NCI-H2171 treated with DMSO at 0.1 percent for 48 hours (cell line): Measurements from ENCODE around the gene DENND1A.
"Not testable (repeated sequence)": the region's sequence is repeated elsewhere in the genome, so short reads cannot be mapped to it uniquely, and the experiment has no call there.

Experiments
- DNase-seq: peaks from one replicate; lab custom pipeline; 2025; lab: John Stamatoyannopoulos, UW

DENND1A gene

DNA sequence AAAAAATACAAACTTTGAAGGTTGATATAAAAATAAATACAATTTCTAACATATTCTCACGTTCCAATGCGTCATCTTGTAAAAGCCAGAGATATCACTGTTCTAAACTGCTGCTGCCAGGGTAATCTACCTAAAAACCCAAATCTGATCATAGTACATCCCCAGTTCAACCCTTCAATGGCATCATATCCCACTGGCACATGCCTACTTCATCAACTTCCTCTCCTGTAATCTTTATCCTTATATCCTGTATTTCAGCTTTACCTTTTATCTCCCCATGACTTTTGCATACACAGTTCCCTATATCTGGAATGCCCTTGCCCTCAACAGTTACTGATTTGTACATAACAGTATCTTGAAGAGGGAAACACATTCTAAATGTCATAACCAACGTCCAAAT lies 7.5 kb downstream of the DENND1A start:
- no peak for DNase-seq

DNA sequence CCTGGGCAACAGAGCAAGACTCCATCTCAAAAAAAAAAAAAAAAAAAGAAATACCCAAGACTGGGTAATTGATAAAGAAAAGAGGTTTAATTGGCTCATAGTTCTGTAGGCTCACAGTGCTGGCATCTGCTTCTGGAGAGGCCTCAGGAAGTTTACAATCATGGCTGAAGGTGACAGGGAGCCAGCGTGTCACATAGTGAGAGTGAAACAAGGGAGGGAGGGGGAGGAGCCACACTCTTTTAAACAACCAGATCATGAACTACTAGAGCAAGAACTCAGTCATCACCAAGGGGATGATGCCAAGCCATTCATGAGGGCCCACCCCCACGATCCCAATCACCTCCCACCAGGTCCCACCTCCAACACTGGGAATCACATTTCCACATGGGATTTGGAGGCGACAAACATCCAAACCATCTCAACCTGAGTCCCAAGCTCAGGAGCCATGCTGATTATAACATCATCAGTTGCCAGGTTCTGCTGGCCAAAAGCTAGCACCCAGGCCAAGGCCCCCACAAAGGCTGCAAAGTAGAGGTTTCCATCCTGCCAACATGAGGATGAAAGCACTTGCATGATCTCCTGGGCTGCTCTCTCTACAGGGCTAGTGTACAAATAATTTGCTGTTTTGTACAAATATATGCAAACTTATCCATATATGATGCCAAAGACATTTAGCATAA lies 15.3 kb downstream of the DENND1A start:
- DNase-seq: no peak

DNA sequence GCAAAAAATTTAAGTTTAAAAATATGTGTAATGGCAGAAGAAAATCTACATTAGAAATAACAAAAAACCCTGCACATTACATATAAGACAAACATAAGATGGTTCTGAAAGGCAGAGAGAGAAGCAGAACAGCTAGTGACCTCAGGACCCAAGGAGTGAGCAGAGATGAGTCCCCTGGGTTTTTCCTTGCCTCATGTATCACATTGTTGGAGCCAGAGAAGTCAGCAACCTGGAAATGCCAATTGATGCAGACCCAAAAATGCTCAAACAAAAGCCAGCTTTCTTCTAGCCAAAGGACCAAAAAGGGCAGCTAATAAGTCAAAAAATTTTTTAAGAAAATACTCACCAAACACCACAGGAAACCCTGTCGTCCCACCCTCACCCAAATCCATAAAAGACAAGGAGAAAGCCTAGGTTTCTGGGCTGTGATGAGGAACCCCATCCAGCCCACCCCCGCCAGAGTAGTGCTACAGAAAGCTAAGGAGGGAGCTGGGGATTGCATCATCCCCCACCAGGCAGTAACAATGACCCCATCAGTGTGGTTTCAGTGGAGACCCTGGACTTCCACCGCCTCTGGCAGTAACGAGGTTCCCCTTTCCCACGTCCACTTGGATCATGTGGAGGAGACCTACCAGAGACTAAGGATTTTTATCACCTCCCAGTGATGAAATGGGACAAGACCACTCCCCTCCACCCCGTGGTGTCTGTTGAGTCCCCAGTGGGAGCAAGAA lies 17.6 kb downstream of the DENND1A start:
- no peak for DNase-seq

DNA sequence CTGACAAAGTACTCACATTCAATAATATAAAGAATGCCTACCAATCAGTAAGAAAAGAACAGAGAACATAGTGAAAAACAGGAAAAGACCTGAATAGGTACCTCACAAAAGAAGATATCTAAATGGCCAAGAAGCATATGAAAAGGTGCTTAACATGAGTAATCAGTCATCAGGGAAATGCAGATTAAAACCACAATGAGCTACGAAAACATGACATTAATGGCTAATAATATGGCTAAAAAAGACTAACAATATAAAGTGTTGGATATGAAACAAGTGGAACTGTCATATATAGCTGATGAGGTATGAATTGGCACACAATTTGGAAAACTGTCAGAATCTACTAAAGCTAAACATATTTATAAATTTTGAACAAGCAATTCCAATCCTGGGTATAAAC lies 18.9 kb downstream of the DENND1A start:
- DNase-seq: no peak

DNA sequence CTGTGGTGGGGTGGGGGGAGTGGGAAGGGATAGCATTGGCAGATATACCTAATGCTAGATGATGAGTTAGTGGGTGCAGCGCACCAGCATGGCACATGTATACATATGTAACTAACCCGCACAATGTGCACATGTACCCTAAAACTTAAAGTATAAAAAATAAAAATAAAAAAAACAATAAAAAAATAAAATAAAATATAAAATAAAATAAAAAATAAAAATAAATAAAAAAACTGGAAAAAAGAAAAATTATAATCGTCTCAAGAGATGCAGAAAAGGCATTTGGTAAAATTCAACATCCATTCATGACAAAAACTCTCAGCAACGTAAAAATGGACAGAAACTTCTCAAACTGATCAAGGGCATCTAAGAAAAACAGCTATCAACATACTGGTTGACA lies 20.7 kb downstream of the DENND1A start:
- not testable (repeated sequence) for DNase-seq

DNA sequence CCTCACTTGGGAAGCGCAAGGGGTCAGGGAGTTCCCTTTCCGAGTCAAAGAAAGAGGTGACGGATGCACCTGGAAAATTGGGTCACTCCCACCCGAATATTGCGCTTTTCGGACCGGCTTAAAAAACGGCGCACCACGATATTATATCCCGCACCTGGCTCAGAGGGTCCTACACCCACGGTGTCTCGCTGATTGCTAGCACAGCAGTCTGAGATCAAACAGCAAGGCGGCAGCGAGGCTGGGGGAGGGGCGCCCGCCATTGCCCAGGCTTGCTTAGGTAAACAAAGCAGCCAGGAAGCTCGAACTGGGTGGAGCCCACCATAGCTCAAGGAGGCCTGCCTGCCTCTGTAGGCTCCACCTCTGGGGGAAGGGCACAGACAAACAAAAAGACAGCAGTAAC lies 26.4 kb downstream of the DENND1A start:
- not testable (repeated sequence) for DNase-seq

DNA sequence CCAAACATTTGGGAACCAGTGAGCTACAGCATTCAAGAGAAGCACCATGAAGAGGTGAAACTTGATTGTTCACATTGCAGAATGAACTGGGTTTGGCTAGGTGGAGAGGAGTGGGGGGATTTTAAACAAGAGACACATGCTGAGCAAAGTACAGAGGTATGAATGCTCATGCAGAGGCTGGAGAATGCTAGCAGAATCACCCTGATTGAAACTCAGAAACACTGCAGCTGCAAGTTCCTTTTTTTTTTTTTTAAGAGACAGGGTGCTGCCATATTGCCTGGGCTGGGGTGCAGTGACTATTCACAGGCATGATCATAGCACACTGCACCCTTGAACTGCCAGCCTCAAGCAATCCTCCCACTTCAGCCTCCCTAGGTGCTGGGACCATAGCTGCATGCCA lies 35.1 kb downstream of the DENND1A start:
- DNase-seq: no peak

DNA sequence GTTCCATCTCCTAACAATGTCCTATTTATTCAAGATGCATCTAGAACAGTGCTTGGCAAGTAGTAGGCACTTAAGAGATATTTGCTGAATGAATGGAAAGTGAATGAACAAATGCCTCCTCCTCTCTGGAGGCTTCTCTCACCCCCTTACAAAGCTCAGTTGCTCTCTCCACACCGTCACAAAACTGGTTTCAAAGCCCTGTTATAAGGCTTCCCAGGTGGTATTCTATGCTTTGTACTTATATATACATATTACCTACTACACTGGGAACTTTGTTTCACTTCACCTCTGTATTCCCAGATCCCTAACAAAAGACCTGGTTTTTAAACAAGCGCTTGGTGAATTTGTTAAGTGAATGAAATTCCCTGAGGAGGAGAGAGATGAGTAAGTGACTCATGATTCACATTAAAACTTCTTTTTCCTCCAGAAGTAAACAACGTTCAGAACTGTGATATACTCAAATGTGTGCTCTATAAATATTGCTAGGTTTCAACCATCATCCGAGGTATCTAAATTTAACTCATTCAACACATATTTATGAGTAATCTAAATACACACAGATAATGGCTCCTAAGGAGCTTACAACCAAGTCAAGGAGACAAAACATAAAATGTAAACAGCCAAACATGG lies 36.0 kb downstream of the DENND1A start:
- no peak for DNase-seq

DNA sequence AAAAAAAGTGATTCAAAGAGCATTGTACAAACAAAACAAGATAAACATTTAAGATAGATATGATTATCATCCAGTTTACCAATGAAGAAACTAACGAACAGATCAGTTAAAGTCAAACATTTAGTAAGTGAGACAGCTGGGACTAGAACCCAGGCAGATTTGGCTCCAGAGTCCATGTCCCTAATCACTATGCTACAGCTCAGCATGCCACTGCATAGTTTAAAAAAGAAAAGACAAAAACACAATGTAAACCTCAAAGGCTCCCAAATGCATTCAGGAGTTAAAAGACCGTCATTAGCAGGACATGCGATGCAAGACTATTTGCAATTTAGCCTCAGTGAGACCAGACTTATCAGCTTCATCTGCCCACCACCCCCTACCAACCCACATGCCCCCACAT lies 36.8 kb downstream of the DENND1A start:
- DNase-seq: no peak

DNA sequence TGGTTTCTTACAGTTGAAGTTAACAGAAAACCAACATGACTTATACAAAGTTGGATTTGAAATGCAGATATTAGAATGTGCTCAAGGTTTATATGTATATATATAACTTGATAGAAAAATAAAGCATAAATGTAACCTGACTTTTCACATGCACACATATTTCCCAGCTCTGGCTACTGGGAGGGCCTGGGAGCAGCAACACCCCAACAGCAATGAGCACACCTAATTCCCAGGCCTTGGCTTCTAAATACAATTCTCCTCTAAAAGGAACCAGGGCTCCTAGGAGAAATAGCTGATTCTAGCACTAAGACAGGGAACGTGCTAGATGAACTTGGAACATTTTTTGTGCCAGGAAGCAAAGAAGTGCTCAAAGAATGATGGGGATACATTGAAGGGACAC lies 42.1 kb downstream of the DENND1A start:
- no peak for DNase-seq

DNA sequence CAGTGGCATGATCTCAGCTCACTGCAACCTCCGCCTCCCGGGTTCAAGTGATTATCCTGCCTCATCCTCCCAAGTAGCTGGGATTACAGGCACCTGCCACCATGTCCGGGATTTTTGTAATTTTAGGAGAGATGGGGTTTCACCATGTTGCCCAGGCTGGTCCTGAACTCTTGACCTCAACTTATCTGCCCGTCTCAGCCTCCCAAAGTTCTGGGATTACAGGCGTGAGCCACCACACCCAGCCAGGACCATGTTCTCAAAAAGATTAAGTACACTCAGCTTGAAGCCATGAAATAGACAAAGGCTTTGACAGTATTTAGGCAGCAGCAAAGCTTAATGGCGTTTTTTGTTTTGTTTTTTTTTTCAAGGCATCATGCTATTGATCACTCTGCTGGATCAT lies 44.1 kb downstream of the DENND1A start:
- not testable (repeated sequence) for DNase-seq

DNA sequence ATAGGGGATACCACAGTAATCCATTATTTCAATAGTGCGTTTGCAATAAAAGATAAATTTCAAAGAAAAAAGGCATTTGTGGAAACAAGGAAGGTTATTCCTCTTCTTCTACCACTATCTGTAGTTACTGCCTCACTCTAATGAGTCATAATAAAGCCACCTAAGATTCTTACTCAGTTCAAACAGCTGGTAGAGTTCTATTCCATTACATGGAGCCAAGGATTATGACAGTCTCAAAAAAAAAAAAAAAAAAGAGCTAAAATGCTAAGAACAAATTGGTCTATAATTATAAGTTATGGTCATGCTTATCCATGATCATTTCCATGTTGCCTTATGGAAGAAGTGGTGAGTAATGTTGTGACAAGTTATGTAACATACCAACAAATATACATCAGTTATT lies 46.3 kb downstream of the DENND1A start:
- DNase-seq: no peak

DNA sequence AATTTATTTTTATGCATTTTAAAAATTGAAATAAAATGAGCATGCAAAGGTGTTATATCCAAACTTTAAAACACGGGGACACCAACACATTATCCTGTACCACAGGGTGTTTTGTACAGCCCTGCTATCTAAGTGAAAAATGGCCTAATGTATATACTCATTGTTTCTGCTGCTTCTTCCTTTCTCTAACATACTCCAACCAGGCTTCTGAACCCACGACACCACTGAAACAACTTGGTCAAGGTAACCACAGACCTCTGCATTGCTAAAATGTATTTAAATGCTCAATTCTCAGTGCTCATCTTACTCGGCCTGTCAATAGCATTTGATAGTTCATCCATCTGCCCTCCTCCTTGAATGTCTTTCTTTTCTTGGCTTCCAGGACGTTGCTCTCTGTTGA lies 48.3 kb downstream of the DENND1A start:
- DNase-seq: no peak

DNA sequence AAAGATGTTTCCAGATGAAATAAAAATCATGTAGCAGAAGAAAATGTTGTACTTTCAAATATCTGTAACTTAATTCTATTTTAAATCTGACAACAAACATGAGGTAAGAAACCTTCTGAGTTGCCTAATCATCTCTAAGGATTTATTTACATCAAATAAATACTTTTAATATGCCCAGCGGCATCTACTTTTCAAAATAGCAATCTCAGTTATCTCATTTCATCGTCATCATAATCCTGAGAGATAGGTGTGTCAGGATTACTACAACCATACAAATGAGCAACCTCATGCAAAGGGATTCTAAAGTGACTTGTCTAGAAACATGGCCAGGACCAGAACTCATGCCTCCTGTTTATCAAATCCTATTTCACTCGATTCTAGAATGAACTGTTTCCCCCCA lies 49.5 kb downstream of the DENND1A start:
- no peak for DNase-seq

DNA sequence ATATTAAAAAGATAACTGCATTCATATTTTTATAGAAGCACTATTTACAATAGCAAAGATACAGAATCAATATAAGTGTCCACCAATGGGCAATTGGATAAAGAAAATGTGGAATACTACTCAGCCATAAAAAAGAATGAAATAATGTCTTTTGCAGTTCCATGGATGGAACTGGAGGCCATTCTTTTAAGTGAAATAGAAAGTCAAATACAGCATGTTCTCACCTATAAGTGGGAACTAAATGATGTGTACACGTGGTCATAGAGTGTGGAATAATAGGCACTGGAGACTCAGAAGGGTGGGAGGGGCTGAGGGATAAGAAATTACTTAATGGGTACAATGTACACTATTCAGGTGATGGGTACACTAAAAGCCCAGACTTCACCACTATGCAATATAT lies 53.2 kb downstream of the DENND1A start:
- no peak for DNase-seq

DNA sequence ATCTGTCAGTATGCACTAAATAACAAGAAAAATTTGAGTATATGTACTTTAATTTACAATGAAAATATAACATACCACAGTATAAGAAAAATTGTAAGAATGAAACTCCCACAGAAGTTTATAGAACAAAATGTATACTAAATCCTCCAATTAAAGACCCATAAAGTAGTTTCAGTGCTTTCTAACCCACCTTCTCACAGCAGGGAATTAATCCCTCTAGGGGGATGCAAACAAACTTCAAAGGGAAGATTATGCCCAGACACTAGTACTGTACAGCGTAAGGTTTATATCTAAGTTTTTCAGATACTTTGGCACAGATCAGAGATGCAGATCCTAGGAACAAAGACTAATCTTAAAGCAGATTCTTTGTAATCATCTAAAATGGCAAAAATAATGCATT lies 57.2 kb downstream of the DENND1A start:
- no peak for DNase-seq

DNA sequence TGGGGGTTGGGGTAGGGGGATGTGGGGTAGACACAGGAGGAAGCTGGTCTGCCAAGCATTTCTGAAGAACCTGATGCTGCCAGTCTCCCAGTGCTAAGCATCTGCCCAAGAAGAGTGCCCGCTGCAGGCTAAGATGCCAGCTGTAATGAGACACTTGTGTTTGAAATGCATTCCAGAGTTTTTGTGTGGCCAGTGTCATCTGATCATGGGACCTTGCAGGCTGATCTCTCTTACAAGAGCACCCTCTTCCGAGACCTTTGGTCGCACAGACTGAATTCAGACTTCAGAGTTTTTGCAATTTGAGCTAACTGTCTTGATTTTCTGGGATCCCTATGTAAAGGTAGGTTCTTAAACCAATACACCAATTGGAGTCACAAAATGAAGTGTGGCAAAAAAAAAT lies 58.1 kb downstream of the DENND1A start:
- DNase-seq: no peak

DNA sequence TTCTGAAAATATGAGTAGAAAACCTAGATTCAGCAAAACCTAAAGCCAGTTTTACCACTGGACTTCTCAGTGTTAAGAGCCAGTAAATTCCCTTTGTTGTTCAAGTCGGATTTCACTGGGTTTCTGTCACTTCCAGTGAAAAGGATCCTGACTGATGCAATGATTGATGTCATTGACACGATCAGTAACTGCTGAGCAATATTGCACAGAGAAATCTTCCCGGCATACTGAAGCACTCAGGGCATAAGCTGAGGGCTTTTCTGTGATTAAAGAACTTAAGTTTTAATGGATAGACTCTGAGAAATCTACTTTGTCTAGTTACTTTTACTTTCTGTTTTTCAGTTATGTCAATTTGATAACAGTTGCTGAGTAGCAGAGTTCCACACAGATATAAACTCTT lies 61.9 kb downstream of the DENND1A start:
- DNase-seq: no peak

DNA sequence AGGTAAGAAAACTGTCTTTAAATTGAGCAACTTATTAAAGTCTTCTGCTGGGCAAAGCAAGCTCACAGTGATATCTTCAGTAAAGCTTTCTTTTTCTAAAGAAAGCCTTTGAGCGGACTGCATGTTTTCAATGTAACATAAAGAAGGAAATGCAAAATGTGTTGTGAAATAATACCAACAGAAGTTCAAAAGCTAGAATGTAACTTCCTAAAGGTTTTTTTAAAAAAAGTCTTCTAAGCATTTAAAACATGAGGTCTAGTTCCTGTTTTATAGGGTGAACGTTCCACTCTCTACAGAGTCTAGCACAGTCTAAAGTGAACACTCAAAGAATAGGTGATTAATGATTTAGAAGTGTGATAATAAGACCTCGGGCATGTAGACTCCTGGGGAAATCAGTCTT lies 62.9 kb downstream of the DENND1A start:
- no peak for DNase-seq

DNA sequence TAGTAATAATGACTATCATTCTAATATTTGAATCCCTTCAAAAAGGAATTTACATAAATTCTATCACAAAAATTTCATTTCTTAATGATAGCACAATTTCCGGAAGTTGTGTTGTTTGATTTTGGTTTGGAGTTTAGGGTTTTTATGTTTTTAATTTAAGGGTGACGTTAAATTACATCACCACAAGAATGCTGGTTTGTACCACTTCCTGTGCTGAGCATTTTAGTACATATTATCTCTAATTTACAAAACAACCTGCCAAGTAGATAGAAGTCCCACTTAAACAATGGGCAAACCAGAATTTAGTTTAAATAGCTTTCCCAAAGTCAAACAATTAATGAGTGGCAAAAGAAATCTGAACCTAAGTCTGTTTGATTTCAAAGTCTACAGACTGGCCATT lies 63.4 kb downstream of the DENND1A start:
- DNase-seq: no peak

DNA sequence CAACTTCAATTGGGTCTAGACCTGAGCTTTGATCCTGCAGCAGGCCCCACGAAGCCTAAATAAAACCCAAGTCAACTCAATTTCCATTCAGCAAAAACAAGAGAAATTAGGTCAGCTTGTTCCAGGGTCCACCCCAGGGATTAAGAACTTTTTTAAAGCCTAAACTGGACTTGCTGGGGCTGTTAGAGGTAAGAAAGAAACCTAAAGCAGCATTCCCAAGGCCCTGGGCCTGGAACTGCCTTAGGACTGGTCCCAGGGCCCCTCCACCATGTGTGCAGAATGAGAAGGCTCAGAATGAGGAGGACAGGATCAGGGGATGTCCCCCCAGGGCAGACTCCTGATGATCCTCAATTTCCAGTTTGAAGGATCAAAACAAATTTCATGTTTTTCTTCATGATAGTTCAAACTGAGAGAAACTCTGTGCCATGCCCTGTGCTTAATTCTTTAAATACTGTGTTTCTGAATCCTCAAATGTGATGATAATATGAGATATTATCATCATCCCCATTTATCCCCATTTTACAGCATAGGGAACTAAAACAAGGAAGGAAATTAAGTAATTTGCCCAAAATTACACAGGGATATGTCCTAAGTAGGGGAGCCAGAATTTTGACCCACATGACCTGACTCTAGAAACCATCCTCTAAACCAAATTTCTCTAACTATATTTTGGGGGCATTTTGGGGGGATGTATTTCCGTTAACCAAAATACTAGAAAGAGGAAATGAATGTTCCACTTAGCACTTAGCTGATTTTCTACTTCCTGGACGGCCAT lies 64.5 kb downstream of the DENND1A start:
- DNase-seq: no peak

DNA sequence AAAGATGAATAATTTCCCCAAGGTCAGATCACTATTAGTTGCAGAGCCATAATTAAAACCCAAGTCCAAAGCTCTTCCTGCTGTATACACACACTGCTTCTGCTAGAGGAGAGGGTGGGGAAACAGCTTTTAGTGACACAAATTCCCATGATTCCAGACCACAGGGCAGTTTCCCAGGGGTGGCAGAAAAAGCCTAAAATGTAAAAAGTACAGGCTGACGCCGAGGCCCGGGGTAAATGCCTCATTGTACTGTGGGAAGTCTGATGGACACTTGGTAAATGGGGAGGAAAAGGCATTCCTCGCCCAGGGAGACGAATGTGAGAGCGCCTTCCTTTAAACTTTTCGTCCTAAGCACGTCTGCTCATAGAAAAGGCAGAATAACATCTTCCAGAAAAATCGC lies 65.7 kb downstream of the DENND1A start:
- no peak for DNase-seq
